Stimulated activated CD8-positive, alpha-beta memory T cell treated with anti-CD3 and anti-CD28 coated beads, Interleukin-7, amount 100 ng/mL, for 4 hours (primary cell): ENCODE results near the gene POU3F1.

Source experiments
- DNase-seq, 2 donors: peaks; one replicate each; pipeline ENCODE4 v3.0.0-alpha.2; 2020; ENCODE audit warnings: low read depth in 2 of 2

The POU3F1 gene

GRCh38 chr1:38028105-38028591 is 18.4 kb downstream of the POU3F1 start:
- peak in 1 of 2 donors; percentile 17 for DNase-seq

DNA sequence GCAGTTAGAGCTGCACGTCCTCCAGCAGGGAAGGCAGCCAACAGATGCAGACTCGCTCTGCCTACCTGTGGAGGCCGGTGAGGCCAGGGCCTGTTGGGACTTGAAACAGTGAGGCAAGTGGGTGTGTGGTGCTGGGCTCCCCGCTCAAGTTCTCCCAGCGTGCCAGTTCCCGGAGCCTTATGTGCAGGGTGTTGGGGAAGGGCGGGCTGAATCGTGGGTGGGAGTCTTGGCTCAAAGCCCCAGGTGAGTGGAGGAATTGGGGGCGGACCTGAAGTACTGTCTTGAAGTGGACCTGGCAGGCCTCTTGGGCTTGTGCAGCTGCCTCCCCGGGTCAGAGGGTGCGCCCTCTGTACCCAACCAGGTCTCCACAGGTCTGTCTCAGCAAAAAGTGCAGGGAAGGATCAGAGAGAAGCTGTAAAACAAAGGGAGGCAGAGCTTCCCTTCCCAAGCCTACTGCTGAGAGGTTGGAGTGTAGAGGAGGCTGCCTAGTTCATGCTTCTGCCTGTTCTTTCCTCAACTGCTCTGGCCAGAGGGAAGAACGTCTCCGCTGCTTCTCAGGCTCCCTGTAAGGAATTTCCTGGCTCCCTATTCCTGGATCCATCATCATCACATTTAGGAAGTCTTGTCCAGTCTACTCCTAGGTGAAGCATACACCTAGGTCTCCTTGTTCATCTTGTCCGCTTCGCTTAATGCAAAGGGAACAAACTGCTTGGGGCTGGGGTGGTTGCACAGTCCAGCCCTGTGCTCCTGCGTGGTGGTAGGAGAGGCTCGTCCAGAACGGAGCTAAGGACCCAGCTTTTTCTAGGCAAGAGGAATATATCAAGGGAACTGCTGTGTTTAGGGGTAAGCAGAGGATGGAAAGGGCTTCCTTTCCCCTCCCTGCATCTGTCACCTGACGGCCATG is 19.1 kb downstream of the POU3F1 start:
- DNase-seq, result no peak

DNA sequence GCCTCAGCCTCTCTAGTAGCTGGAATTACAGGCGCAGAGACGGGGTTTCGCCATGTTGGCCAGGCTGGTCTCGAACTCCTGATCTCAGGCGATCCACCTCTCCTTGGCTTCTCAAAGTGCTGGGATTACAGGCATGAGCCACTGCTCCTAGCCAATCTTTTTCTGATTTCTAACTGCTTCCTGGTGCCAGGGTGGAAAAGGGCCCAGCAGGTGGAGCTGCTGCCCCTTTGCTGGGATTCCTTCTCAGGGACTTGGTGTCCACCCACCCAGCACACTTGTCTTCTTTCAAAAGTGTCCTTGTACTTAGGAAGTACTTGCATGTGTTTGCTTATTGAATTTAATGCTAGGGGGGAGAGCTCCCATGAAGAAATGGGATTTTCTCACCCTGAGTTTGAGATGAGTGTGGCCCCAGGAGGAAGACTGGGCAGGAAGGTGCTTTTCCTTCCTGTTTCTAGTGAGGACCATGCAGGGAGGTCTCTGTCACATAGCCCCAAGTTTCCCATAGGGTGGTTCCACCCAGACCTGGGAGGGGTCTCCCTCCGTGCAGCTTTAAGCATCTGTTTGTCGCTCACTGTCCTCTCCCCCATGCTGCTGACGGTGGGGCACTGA is 19.9 kb downstream of the POU3F1 start:
- DNase-seq, result no peak

DNA sequence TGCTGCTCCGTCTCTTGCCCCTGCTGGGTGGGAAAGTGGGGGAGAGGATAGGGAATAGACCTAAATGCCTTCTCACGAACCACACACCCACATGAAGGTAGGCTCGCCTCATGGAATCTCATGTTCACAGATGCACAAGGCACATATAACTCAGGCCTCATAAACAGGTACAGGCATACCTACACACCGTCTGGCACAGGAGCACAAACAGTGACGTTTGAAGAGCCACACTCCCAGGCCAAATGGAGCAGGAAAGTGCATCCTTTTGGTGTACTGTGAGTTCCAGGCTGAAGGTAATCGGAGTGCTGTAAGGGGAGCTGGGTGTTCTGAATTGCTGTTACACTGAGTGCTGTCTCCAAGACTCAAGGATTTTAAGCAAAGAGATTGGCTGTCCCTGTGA is 20.9 kb downstream of the POU3F1 start:
- no peak for DNase-seq

GRCh38 chr1:38025233-38025632 is 21.4 kb downstream of the POU3F1 start:
- no peak for DNase-seq

DNA sequence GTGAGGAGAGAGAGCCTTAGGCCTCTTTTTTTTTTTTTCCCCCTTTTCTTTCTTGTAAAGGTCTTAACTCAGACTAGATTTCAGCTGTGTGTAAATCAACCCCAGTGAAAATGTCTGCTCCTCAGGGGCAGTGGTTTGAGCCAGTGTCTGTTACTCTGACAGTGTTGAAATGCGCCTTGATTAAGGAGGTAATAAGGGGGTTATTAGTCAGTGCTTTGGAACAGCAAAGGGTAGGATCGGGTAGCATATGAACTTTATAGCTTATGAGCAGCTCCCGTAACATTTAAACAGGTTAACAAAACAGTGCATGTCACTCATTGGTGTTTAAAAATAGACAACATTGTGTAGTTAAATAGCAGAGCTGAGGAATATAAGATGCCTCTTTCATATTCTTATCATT is 23.8 kb downstream of the POU3F1 start:
- DNase-seq, result no peak

GRCh38 chr1:38021969-38022368 is 24.6 kb downstream of the POU3F1 start:
- no peak for DNase-seq

DNA sequence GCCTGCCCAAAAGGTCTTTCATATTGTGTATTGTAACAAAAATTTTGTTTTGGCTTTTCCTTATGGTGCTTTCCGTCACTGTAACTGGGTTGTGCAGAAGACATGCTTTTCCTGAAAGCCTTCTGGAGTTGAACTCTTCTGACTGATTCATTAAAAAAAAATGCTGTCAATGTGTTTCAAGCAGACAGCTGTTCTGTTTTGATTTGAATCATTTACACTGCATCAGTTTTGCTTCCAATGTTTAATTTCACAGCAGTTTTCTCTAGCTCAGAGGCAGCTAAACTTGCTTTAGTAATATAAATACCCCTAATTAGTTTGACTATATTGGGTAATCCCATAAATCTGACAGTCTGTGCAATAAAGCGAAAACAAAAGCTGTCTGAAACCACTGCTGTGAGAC is 26.2 kb downstream of the POU3F1 start:
- no peak for DNase-seq

DNA sequence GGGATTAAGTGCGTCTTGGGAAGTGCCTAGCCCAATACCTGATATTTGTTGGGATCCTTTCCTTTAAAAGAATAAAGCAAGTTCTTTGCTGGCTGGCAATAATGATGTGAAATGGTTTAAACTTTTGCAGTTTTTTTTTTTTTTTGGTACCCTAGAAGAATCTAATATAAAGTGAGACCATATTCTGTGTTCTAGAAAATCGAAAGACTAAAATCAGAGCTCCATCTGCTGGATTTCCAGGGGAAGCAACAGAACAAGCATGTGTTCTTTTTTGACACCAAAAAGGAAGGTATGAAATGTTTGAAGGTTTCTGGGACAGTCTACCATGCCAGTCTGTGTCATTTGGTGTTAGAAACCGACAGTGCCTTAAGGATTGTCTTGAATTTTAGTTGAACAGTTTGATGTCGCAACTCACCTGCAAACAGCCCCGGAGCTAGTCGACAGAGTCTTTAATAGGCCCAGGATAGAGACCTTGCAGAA is 27.7 kb downstream of the POU3F1 start:
- DNase-seq, result no peak

GRCh38 chr1:38015978-38016725 is 30.4 kb downstream of the POU3F1 start:
- DNase-seq, result no peak

DNA sequence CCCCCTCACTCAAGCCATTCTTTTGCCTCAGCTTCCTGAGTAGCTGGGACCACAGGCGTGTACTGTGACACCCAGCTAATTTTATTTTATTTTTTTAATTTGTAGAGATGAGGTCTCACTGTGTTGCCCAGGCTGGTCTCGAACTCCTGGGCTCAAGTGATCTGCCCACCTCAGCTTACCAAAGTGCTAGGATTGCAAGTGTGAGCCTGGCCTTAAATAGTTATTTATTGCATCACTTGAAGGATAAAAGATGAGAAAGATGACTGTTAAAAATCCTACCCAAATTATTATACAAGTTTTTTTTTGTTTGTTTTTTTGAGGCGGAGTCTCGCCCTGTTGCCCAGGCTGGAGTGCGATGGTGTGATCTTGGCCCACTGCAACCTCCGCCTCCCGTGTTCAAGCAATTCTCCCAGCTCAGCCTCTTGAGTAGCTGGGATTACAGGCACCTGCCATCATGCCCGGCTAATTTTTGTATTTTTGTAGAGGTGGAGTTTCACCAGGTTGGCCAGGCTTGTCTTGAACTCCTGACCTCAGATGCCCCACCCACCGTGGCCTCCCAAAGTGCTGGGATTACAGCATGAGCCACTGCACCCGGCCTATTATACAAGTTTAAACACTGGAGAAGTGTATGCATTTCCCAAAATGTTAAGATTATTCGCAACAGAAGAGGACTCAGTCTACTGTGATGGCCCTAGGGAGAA is 31.7 kb downstream of the POU3F1 start:
- DNase-seq, result no peak

GRCh38 chr1:38014171-38014570 is 32.4 kb downstream of the POU3F1 start:
- DNase-seq, result no peak

GRCh38 chr1:38013227-38013622 is 33.4 kb downstream of the POU3F1 start:
- DNase-seq, result no peak

GRCh38 chr1:38012363-38013226 is 34.0 kb downstream of the POU3F1 start, which contains the start of gene UTP11:
TSS of gene UTP11 (plus strand) at chr1:38012734. CDS start at chr1:38012803, 69 bp downstream.
- DNase-seq, result peak; percentile 86 to 91

- no peak for DNase-seq
These were observed 36.8 kb downstream of the POU3F1 start for GRCh38 chr1:38009841-38010180.

DNA sequence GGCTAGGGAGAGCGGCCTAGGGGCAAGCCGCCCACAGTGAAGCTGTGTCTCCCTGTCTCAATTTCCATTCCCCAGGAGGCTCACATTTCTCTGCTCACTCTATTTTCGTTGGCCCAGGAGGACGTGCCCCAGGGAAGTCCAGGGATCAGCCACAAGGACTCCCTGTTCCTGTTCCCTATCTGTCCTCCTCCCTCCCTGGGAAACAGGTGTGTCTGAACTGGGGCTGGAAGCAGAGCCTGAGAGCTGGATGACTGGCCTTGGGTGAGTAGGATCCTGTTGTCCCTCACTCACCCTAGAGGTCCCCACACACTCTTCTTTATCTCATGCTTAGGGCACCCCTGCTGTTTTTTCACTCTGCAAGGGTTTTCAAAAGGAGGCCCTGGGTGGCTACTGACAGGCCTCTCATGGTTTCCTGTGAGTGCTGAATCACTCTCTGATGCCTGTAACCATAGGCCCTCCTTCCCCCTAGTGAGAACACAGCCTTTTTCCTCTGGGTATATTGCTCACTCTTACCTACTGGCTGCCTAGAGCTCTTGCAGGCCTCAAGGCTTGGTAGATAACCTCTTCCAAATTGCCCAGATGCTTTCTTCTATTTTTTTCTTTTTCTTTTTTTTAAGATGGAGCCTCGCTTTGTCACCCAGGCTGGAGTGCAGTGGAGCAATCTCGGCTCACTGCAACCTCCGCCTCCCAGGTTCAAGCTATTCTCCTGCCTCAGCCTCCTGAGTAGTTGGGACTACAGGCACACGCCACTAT is 37.3 kb downstream of the POU3F1 start:
- DNase-seq, result peak; percentile 46 to 49

DNA sequence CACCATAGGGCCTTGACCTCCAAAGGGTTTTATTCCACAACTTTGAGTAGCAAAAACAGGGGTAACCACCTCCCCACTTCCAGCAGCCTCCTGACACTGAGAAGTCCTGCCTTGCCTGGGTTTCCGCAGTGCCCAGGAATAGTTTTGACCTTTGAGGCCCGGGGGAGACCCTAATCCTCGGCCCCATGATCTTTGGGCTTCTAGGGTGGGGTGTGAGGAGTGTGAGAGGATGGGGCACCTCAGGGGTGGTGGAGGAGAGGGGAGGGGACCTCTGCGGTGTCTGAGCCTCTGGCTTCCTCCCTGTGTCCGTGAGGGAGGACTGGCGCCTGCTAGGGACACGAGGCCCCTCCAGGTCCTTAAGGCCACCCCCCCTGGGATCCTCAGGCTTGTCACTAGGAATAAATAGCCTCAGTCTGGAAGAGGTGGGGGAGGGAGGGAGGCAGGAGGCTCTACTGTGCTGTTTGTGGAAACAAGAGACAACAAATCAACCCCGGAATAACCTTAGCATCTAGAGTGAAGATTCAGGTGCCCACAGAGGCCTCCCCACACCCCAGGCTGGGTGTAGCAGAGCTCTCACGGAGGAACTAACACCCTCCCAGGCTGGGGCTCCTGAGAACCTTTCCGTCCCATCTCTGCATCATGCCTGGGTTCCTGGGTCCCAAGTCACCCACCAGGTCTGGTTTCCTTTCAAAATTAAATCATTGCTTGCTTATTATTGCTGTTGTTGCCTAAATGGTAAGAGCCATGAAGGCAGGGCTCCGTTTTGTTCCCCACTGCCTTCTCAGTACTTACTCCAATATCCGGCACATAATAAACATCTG is 40.4 kb downstream of the POU3F1 start:
- DNase-seq, result no peak

GRCh38 chr1:38005195-38006007 is 41.2 kb downstream of the POU3F1 start, which contains the start of gene FHL3:
TSS of gene FHL3 (minus strand) at chr1:38005514. CDS start at chr1:37999412, 6,102 bp downstream.
- peak in 1 of 2 donors; percentile 56 for DNase-seq
